GM19324 (cell line): ENCODE data around the gene ALKAL2.

Source experiments
- ATAC-seq: cut with Tn5 transposase; IDR thresholded peaks from one replicate; pipeline ENCODE4 v1.9.1; 2021; ENCODE audit warnings: mild to moderate bottlenecking, moderate library complexity; ENCODE audit not compliant: unreplicated experiment, low FRiP score

The ALKAL2 gene

DNA sequence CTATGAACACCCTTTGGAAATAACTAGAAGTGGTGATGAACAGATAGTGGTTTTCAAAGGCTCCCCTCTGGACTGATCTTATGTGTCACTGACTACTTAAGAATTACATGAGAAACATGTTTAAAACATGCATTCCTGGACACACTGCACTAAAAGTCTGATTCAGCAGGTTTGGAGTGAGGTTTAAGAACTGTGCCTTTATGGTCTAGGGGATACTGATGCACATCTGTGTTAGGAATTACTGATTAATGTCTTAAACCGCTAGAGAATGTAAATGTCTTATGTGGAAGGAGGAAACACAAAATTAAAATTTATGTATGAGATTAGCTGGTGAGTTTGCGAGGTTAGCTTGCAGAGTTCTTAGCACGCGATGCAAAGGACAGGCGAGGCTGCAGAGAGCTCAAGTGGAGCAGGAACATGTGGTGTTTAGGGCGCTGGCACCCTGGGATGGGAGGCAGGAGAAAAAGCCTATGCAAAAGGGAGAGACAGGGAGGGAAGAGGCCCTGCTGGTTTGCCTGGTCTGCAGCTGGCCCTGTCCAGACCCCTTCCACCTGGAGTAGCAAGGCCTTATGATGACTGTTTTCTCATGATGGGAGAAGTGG lies 35.8 kb downstream of the ALKAL2 start:
- ATAC-seq, result no peak

DNA sequence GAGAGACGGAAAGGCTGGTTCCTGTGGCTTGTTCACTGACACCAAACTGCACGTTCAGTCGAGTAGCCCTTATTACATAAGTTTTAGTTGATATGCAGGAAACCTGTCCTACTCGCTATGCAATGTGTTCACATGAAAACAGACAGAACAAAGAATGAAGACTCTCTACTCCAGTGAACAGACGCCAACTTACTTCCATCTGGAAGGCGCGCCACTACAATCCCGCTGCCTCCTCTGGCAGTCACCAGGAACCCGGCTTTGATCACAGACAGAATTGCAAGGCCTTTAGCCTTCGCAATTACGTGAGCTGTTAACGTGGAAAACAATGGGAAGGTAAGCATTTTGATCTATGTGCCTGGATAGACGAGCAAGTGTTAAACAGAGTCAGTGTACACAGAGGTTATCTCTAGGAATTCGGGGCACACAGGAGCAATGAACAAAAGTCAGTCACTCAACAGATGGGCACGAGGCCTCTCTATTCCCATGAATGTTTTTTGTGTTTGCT lies 38.3 kb downstream of the ALKAL2 start:
- ATAC-seq, result no peak

DNA sequence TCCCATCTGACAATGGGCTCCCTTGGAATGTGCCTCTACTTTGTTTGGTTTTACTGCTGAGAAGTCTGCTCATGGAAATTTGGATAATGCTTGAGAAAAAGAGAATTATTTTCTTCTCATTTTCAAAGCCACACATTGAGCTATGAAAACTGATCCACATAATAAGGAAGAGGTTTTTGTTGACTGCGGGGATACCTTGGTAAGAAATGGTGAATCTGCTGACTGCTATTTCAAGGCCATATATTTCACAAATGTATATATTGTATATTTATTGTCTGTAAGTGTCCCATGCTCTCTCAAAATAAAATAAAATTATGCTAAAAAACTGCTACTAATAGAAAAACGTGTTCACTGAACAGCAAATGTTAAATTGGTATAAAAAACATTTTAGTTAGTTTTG lies 39.2 kb downstream of the ALKAL2 start:
- no peak for ATAC-seq

GRCh38 chr2:246489-247144 lies 41.3 kb downstream of the ALKAL2 start:
- ATAC-seq, result no peak

- ATAC-seq, result no peak
These were observed 43.3 kb downstream of the ALKAL2 start for GRCh38 chr2:244547-244946.

DNA sequence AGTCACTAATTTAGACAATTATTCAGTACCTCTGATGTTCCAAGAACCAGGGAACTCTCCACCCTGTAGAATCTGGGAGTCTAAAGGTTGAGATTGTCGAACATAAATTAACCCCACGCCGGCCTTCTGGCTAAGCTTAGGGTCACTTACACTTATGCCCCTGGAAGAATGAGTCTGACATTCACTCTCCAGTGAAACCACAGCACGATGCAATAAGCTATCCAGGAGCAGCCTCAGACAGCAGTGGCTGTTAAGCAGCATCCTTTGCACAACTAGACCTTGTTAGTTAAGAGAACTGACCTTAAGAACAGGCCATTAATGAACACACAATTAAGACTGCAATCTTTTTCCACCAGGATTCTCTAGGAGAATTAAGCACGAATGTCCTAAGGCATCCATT lies 49.0 kb downstream of the ALKAL2 start:
- no peak for ATAC-seq

DNA sequence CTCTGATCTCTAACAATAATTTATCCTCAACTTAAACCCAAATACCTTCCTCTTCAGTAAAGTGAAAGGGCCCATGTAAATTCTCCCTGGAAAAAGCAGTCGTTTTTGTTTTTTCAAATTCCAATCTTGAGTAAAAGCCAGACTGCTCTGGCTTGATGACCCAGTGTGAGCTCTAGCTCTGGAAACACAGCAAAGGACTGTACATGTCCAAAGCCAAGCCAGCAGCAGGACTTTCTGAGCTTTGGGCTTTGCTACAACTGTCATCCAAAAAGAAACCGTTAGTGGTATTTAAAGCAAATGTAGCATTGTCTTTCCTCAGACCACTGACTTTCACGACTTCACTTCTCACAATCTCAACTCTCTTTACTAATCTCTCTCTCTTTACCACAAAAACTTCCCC lies 49.5 kb downstream of the ALKAL2 start:
- ATAC-seq, result no peak

DNA sequence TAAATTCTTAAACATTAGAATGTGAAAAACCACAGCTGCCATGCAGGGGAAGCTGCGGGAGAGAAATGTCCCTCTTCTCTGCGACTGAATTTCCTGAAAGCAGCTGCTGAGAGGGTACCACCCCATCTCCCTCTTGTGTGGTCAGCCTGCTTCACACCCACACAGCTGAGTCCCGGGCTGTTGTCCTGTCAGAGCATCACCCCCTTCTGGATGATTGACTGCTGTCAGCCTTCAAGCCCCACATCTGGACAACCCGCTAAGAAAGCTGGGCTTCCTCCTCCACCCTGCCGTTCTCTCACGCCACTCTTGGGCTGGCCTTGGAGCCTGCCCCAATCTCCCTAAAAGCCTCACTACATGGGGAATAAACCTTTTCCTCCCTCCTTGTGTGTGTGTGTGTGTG lies 50.0 kb downstream of the ALKAL2 start:
- no peak for ATAC-seq

GRCh38 chr2:236993-237539 lies 50.8 kb downstream of the ALKAL2 start:
- no peak for ATAC-seq

- no peak for ATAC-seq
These were observed 53.5 kb downstream of the ALKAL2 start for GRCh38 chr2:234421-234820.

GRCh38 chr2:233030-233429 lies 54.9 kb downstream of the ALKAL2 start:
- ATAC-seq, result no peak

GRCh38 chr2:231521-232185 lies 56.2 kb downstream of the ALKAL2 start:
- no peak for ATAC-seq
